Activated CD4-positive, alpha-beta memory T cell treated with anti-CD3 and anti-CD28 coated beads for 36 hours (primary cell): ENCODE data around the gene DIAPH3. TPM values are rescaled to one million over a fixed set of nuclear protein-coding genes. Genes with fewer than 3 reads are reported as not detected.

Experiments used
- CTCF ChIA-PET: fragments of 350-600 bp; sonication (Branson Sonifier 250); formaldehyde crosslinking; loops from one replicate; lab custom pipeline; 2021; ENCODE audit warnings: antibody characterized with exemption, inconsistent platforms; lab: Charles Lee
- POLR2A ChIA-PET: fragments of 350-600 bp; sonication (Branson Sonifier 250); formaldehyde crosslinking; loops from one replicate; lab custom pipeline; 2021; ENCODE audit warnings: antibody characterized with exemption; lab: Charles Lee
- DNase-seq: peaks from one replicate; pipeline ENCODE4 v3.0.0-alpha.2; 2020
- H3K27ac Mint-ChIP-seq: one replicate; pipeline ENCODE4 v1.8.0; 2021; ENCODE audit warnings: mixed read lengths
- H3K27me3 Mint-ChIP-seq: one replicate; pipeline ENCODE4 v1.8.0; 2021; ENCODE audit warnings: mixed read lengths
- H3K36me3 Mint-ChIP-seq: one replicate; pipeline ENCODE4 v1.8.0; 2021; ENCODE audit warnings: mixed read lengths
- H3K4me1 Mint-ChIP-seq: one replicate; pipeline ENCODE4 v1.8.0; 2021; ENCODE audit warnings: low read depth, mixed read lengths
- H3K4me3 Mint-ChIP-seq: one replicate; pipeline ENCODE4 v1.8.0; 2021; ENCODE audit warnings: mild to moderate bottlenecking, mixed read lengths
- H3K9me3 Mint-ChIP-seq: one replicate; pipeline ENCODE4 v1.8.0; 2021; ENCODE audit warnings: mixed read lengths
- intact Hi-C: fragments of 100-400 bp; cut with micrococcal nuclease; formaldehyde crosslinking; loops from one replicate; pipeline ENCODE4 v1.15.1; 2023
- total RNA-seq, 2 experiments: library from RNA; stranded (reverse); gene quantifications; one replicate each; pipeline ENCODE4 v1.2.3, GENCODE V29; 2021

DIAPH3 gene
- total RNA-seq, 2 experiments from 2014 or later: 31.3 to 31.9 TPM

- CTCF ChIA-PET: no interaction called here
- no peaks in the 10 kb centered on the region for H3K4me1 Mint-ChIP-seq
- POLR2A ChIA-PET: no interaction called here
- intact Hi-C loops: no loop called here
- no peaks in the 10 kb centered on the region for H3K36me3 Mint-ChIP-seq
- no peaks in the 10 kb centered on the region for H3K9me3 Mint-ChIP-seq
- no peak for DNase-seq
- no peak overlapping the region for H3K27ac Mint-ChIP-seq
- no peaks in the 10 kb centered on the region for H3K27me3 Mint-ChIP-seq
- no peak overlapping the region for H3K4me3 Mint-ChIP-seq
Observed at GRCh38 chr13:59963383-59963782, 200.3 kb downstream of the DIAPH3 start.

- Mint-ChIP-seq H3K27ac (no peak overlapping the region), H3K4me1 (no peaks in the 10 kb centered on the region), H3K4me3 (no peak overlapping the region), H3K27me3 (no peaks in the 10 kb centered on the region), H3K9me3 (no peaks in the 10 kb centered on the region), H3K36me3 (peaks cover under 1% of the 10 kb centered on the region)
- ChIA-PET POLR2A (no interaction called here), CTCF (no interaction called here)
- intact Hi-C loops: no loop called here
- no peak for DNase-seq
Observed at GRCh38 chr13:59962343-59962742, 201.4 kb downstream of the DIAPH3 start.

GRCh38 chr13:59960683-59961082 lies 203.0 kb downstream of the DIAPH3 start:
- CTCF ChIA-PET: interaction anchor here (0.6 kb wide), 1 partner anchor 858 kb away, joined by 4 read pairs; no protein-coding TSS in a partner anchor
- no peak for DNase-seq

GRCh38 chr13:59957438-59957837 lies 206.3 kb downstream of the DIAPH3 start:
- ChIA-PET POLR2A (no interaction called here), CTCF (no interaction called here)
- peaks cover 14% of the 10 kb centered on the region for H3K36me3 Mint-ChIP-seq
- H3K4me1 Mint-ChIP-seq: no peaks in the 10 kb centered on the region
- H3K27ac Mint-ChIP-seq: no peak overlapping the region
- H3K4me3 Mint-ChIP-seq: no peak overlapping the region
- intact Hi-C loops: no loop called here
- DNase-seq: no peak
- peaks cover 14% of the 10 kb centered on the region for H3K9me3 Mint-ChIP-seq
- H3K27me3 Mint-ChIP-seq: no peaks in the 10 kb centered on the region

More at GRCh38 chr13:59960683-59961082, 203.0 kb downstream of the DIAPH3 start:
- intact Hi-C loops: no loop called here
- Mint-ChIP-seq H3K4me1 (no peaks in the 10 kb centered on the region), H3K27ac (no peak overlapping the region), H3K36me3 (peaks cover 11% of the 10 kb centered on the region), H3K9me3 (peaks cover 11% of the 10 kb centered on the region), H3K4me3 (no peak overlapping the region), H3K27me3 (no peaks in the 10 kb centered on the region)
- POLR2A ChIA-PET: no interaction called here

- Mint-ChIP-seq H3K27ac (no peak overlapping the region), H3K36me3 (peaks cover 14% of the 10 kb centered on the region), H3K27me3 (no peaks in the 10 kb centered on the region), H3K4me3 (no peak overlapping the region), H3K9me3 (peaks cover 14% of the 10 kb centered on the region), H3K4me1 (no peaks in the 10 kb centered on the region)
- DNase-seq: no peak
- POLR2A ChIA-PET: no interaction called here
- CTCF ChIA-PET: no interaction called here
- intact Hi-C loops: no loop called here
Observed at GRCh38 chr13:59954601-59955000, 209.1 kb downstream of the DIAPH3 start.

- no peak overlapping the region for H3K27ac Mint-ChIP-seq
- peaks cover 7% of the 10 kb centered on the region for H3K9me3 Mint-ChIP-seq
- peaks cover 6% of the 10 kb centered on the region for H3K36me3 Mint-ChIP-seq
- DNase-seq: no peak
- CTCF ChIA-PET: no interaction called here
- intact Hi-C loops: no loop called here
- POLR2A ChIA-PET: no interaction called here
- H3K27me3 Mint-ChIP-seq: no peaks in the 10 kb centered on the region
- no peaks in the 10 kb centered on the region for H3K4me1 Mint-ChIP-seq
- no peak overlapping the region for H3K4me3 Mint-ChIP-seq
Observed at GRCh38 chr13:59951011-59951410, 212.7 kb downstream of the DIAPH3 start.

GRCh38 chr13:59950266-59950665 lies 213.5 kb downstream of the DIAPH3 start:
- ChIA-PET CTCF (no interaction called here), POLR2A (no interaction called here)
- Mint-ChIP-seq H3K9me3 (no peaks in the 10 kb centered on the region), H3K4me1 (no peaks in the 10 kb centered on the region), H3K27ac (no peak overlapping the region), H3K27me3 (no peaks in the 10 kb centered on the region), H3K36me3 (no peaks in the 10 kb centered on the region), H3K4me3 (no peak overlapping the region)
- intact Hi-C loops: no loop called here
- DNase-seq: no peak

GRCh38 chr13:59948686-59949085 lies 215.0 kb downstream of the DIAPH3 start:
- Mint-ChIP-seq H3K27me3 (no peaks in the 10 kb centered on the region), H3K4me3 (no peak overlapping the region), H3K36me3 (no peaks in the 10 kb centered on the region), H3K27ac (no peak overlapping the region), H3K4me1 (no peaks in the 10 kb centered on the region), H3K9me3 (no peaks in the 10 kb centered on the region)
- ChIA-PET POLR2A (no interaction called here), CTCF (no interaction called here)
- intact Hi-C loops: no loop called here
- DNase-seq: no peak

- intact Hi-C loops: no loop called here
- no peak for DNase-seq
- Mint-ChIP-seq H3K27me3 (no peaks in the 10 kb centered on the region), H3K4me1 (no peaks in the 10 kb centered on the region), H3K4me3 (no peak overlapping the region), H3K9me3 (no peaks in the 10 kb centered on the region), H3K36me3 (no peaks in the 10 kb centered on the region), H3K27ac (no peak overlapping the region)
- POLR2A ChIA-PET: no interaction called here
- CTCF ChIA-PET: no interaction called here
Observed at GRCh38 chr13:59946944-59947343, 216.8 kb downstream of the DIAPH3 start.

- no peak for DNase-seq
- no peak overlapping the region for H3K27ac Mint-ChIP-seq
- intact Hi-C loops: no loop called here
- no peak overlapping the region for H3K4me3 Mint-ChIP-seq
- H3K36me3 Mint-ChIP-seq: peaks cover 4% of the 10 kb centered on the region
- CTCF ChIA-PET: no interaction called here
- no peaks in the 10 kb centered on the region for H3K27me3 Mint-ChIP-seq
- POLR2A ChIA-PET: no interaction called here
- H3K9me3 Mint-ChIP-seq: peaks cover 15% of the 10 kb centered on the region
- no peaks in the 10 kb centered on the region for H3K4me1 Mint-ChIP-seq
Observed at GRCh38 chr13:59931621-59932020, 232.1 kb downstream of the DIAPH3 start.

GRCh38 chr13:59924256-59924655 lies 239.5 kb downstream of the DIAPH3 start:
- H3K9me3 Mint-ChIP-seq: peaks cover 15% of the 10 kb centered on the region
- CTCF ChIA-PET: no interaction called here
- no peaks in the 10 kb centered on the region for H3K27me3 Mint-ChIP-seq
- H3K36me3 Mint-ChIP-seq: peaks cover 4% of the 10 kb centered on the region
- no peak overlapping the region for H3K4me3 Mint-ChIP-seq
- intact Hi-C loops: no loop called here
- POLR2A ChIA-PET: no interaction called here
- H3K4me1 Mint-ChIP-seq: no peaks in the 10 kb centered on the region
- no peak for DNase-seq
- no peak overlapping the region for H3K27ac Mint-ChIP-seq

GRCh38 chr13:59915252-59915651 lies 248.5 kb downstream of the DIAPH3 start:
- Mint-ChIP-seq H3K27me3 (no peaks in the 10 kb centered on the region), H3K36me3 (no peaks in the 10 kb centered on the region), H3K4me1 (no peaks in the 10 kb centered on the region), H3K9me3 (no peaks in the 10 kb centered on the region), H3K4me3 (no peak overlapping the region), H3K27ac (no peak overlapping the region)
- no peak for DNase-seq
- intact Hi-C loops: no loop called here
- ChIA-PET POLR2A (no interaction called here), CTCF (interaction anchor here (1.2 kb wide), 1 partner anchor 235 kb away, joined by 4 read pairs; no protein-coding TSS in a partner anchor)

GRCh38 chr13:59914556-59914955 lies 249.2 kb downstream of the DIAPH3 start:
- no peaks in the 10 kb centered on the region for H3K4me1 Mint-ChIP-seq
- no peak overlapping the region for H3K4me3 Mint-ChIP-seq
- intact Hi-C loops: no loop called here
- H3K36me3 Mint-ChIP-seq: no peaks in the 10 kb centered on the region
- ChIA-PET POLR2A (no interaction called here), CTCF (interaction anchor here (1.2 kb wide), 1 partner anchor 234 kb away, joined by 4 read pairs; no protein-coding TSS in a partner anchor)
- H3K27ac Mint-ChIP-seq: no peak overlapping the region
- DNase-seq: no peak
- H3K9me3 Mint-ChIP-seq: no peaks in the 10 kb centered on the region
- H3K27me3 Mint-ChIP-seq: no peaks in the 10 kb centered on the region
